ENCODE measurements around the gene CTNNA2. TPM values are rescaled to one million over a fixed set of nuclear protein-coding genes. Genes with fewer than 3 reads are reported as not detected.

The CTNNA2 gene
- total and polyA plus RNA-seq, 7 donors = 0.03 to 0.36 (median 0.17) TPM; not detected in 4

DNA sequence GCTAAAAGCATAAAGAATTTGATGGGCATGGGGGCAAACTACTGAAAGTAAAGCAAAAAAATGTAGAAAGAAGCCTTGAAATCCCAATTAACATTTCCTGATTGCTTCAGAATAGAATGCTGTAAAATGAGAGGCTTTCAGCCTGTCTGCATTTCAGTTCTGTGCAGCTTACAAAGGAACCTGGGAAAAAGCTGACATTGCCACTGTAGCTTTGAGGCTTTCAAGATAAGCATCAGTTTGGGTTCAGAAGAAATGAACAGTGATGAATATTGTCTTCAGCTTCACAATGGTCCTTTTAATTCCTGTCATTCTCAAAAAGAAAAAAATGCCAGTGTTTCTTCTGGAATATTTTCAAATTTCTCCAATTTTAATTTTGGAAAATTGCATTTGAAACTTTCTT, 549.0 kb downstream of the CTNNA2 start:
- DNase-seq = no peak
- no peak overlapping the region for H3K27ac ChIP-seq
- no peak for ATAC-seq
- H3K27me3 ChIP-seq (ENCODE audit: insufficient read depth in 3 of 3, low read length in 2 of 3) = no peaks in the 10 kb centered on the region
- intact Hi-C loops (cut with DNase I) = no loop called here
- H3K4me3 ChIP-seq = no peak overlapping the region
- no peaks in the 10 kb centered on the region for H3K9me3 ChIP-seq
- no peaks in the 10 kb centered on the region for H3K36me3 ChIP-seq (ENCODE audit: insufficient read depth in 1 of 2, low read depth in 1 of 2)
- TF ChIP-seq, protein P1, sequence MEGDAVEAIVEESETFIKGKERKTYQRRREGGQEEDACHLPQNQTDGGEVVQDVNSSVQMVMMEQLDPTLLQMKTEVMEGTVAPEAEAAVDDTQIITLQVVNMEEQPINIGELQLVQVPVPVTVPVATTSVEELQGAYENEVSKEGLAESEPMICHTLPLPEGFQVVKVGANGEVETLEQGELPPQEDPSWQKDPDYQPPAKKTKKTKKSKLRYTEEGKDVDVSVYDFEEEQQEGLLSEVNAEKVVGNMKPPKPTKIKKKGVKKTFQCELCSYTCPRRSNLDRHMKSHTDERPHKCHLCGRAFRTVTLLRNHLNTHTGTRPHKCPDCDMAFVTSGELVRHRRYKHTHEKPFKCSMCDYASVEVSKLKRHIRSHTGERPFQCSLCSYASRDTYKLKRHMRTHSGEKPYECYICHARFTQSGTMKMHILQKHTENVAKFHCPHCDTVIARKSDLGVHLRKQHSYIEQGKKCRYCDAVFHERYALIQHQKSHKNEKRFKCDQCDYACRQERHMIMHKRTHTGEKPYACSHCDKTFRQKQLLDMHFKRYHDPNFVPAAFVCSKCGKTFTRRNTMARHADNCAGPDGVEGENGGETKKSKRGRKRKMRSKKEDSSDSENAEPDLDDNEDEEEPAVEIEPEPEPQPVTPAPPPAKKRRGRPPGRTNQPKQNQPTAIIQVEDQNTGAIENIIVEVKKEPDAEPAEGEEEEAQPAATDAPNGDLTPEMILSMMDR (IDR thresholded peaks at IDR 0.05) = no peak
- no peaks in the 10 kb centered on the region for H3K4me1 ChIP-seq

DNA sequence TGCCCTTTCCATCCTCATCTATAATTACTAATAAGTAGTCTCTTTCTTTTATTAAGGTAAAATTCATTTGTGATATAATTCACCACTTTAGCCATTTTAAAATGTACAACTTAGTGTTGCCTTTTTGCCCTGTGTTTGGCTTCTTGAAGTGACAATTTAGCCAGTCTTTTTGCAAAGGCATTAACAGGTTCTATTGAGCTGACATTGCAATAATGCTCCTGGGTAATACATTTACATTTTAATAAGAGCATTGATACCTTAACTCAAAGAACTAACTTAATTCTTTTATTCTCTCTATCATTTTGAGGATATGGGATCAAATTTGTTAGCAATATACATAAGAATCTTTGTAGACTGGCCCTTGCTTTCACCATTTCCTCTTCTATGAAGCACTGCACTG, 549.4 kb downstream of the CTNNA2 start:
- DNase-seq (no peak), ATAC-seq (no peak)
- H3K27me3 ChIP-seq (ENCODE audit: insufficient read depth in 3 of 3, low read length in 2 of 3) = no peaks in the 10 kb centered on the region
- H3K36me3 ChIP-seq (ENCODE audit: insufficient read depth in 1 of 2, low read depth in 1 of 2) = no peaks in the 10 kb centered on the region
- H3K27ac ChIP-seq = no peak overlapping the region
- no peaks in the 10 kb centered on the region for H3K9me3 ChIP-seq
- H3K4me3 ChIP-seq = no peak overlapping the region
- no peaks in the 10 kb centered on the region for H3K4me1 ChIP-seq
- TF ChIP-seq, protein P1 (IDR thresholded peaks at IDR 0.05) = no peak
- intact Hi-C loops (cut with DNase I) = no loop called here

DNA sequence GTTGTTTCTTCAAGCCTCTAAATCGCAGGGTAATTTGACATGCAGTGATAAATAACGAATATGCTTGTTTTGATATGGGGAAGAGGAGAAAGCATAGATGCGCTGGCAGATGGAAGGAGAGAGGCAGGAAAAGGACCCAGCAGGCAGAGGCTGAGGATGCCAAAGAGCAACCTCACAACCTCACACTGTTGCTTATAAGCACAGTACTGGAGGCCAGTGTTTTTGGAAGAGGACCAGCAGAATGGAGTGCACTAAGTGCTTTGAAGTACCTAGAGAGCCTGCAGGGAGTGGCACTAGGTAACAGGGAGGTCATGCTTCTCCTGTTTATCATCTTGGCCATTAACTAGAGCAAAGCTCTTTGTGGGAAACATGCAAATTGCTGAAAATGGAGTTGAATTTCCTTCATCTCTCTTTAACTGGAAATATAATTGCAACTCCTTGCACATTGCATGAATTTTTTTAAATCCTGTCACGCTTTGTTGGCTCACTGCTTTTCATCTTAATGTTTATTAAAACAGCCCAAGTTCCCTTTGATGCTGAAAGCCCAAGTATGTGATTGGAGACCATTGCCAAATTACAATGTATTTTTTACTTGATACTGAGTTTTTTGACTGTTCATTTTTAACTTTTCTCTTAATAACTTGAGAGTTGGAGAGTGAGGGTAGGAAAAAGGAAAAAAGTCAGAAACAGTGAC, 555.3 kb downstream of the CTNNA2 start:
- no peak overlapping the region for H3K4me3 ChIP-seq
- intact Hi-C loops (cut with DNase I) = no loop called here
- DNase-seq = no peak
- no peaks in the 10 kb centered on the region for H3K4me1 ChIP-seq
- ATAC-seq = no peak
- TF ChIP-seq, protein P1 (IDR thresholded peaks at IDR 0.05) = no peak
- no peaks in the 10 kb centered on the region for H3K9me3 ChIP-seq
- no peak overlapping the region for H3K27ac ChIP-seq
- no peaks in the 10 kb centered on the region for H3K27me3 ChIP-seq (ENCODE audit: insufficient read depth in 3 of 3, low read length in 2 of 3)
- H3K36me3 ChIP-seq (ENCODE audit: insufficient read depth in 1 of 2, low read depth in 1 of 2) = no peaks in the 10 kb centered on the region
- 81 to 86% (median 86%) methylated on average over 4 of the region's 4 CpGs for WGBS, 3 donors

DNA sequence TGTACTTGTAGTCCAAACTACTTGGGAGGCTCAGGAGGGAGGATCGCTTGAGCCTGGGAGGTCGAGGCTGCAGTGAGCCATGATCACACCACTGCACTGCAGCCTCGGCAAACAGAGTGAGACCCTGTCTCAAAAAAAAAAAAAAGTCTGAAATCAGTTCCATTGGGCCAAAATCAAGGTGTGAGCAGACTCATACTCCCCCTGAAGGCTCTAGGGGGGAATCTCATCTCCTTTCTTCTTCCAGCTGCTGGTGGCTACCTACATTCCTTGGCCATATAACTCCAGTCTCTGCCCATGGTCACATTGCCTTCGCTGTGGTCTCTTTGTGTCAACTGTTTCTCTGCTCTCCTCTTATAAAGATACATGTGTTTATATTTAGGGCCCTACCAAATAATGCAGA, 557.7 kb downstream of the CTNNA2 start:
- Histone ChIP-seq H3K27me3 (ENCODE audit: insufficient read depth in 3 of 3, low read length in 2 of 3) (no peaks in the 10 kb centered on the region), H3K9me3 (no peaks in the 10 kb centered on the region), H3K4me1 (no peaks in the 10 kb centered on the region), H3K27ac (no peak overlapping the region), H3K4me3 (no peak overlapping the region), H3K36me3 (ENCODE audit: insufficient read depth in 1 of 2, low read depth in 1 of 2) (no peaks in the 10 kb centered on the region)
- TF ChIP-seq, protein P1 (IDR thresholded peaks at IDR 0.05) = no peak
- ATAC-seq (no peak), DNase-seq (no peak)
- WGBS, 3 donors = 79 to 82% (median 80%) methylated on average over 4 of the region's 4 CpGs
- intact Hi-C loops (cut with DNase I) = loop anchor here (5.0 kb wide), 2 partner anchors 427 to 432 kb away; no protein-coding TSS in a partner anchor

DNA sequence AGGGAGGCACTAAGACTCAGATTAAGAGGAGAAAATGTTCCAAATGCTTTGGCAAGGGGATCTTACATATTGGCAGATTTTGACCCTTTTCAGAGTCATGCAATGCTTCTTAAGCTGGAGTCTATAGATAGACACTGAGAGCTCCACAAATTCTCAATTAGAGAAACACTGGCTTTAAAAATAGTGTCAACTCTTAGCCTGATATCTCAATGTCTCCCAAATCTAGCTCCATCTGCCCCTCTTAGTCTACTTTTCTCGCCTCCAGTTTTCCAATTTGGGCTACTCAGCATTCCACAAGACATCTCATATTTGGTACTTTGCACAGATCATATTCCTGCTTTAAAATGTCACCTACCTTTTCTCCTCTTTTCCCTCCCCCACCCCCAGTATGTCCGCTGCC, 559.1 kb downstream of the CTNNA2 start:
- ATAC-seq = no peak
- no peaks in the 10 kb centered on the region for H3K27me3 ChIP-seq (ENCODE audit: insufficient read depth in 3 of 3, low read length in 2 of 3)
- intact Hi-C loops (cut with DNase I) = loop anchor here (5.0 kb wide), 2 partner anchors 425 to 430 kb away; no protein-coding TSS in a partner anchor
- H3K36me3 ChIP-seq (ENCODE audit: insufficient read depth in 1 of 2, low read depth in 1 of 2) = no peaks in the 10 kb centered on the region
- no peaks in the 10 kb centered on the region for H3K4me1 ChIP-seq
- H3K4me3 ChIP-seq = no peak overlapping the region
- TF ChIP-seq, protein P1 (IDR thresholded peaks at IDR 0.05) = no peak
- WGBS, 3 donors = 67 to 83% (median 71%) methylated on average over 2 of the region's 2 CpGs
- H3K27ac ChIP-seq = no peak overlapping the region
- no peak for DNase-seq
- H3K9me3 ChIP-seq = no peaks in the 10 kb centered on the region
